ENCODE data around the gene KCNJ6.
"Not testable (repeated sequence)": the region's sequence is repeated elsewhere in the genome, so short reads cannot be mapped to it uniquely, and the experiment has no call there.

The KCNJ6 gene

GRCh38 chr21:37916310-37917051 is at the start of gene KCNJ6:
Gene KCNJ6, minus strand, starts transcription at chr21:37916457. Its CDS starts 75,775 bp downstream, at chr21:37840682.
- DNase-seq = peak in 1 of 2 donors; percentile 20

GRCh38 chr21:37965088-37965805 is 49.0 kb upstream of the KCNJ6 start:
- no peak for DNase-seq

- no peak for DNase-seq
Observed at GRCh38 chr21:37958537-37958936, 42.3 kb upstream of the KCNJ6 start.

GRCh38 chr21:37956772-37957171 is 40.5 kb upstream of the KCNJ6 start:
- DNase-seq = no peak

- peak in 1 of 2 donors; percentile 30 for DNase-seq
Observed at GRCh38 chr21:37945036-37945435, 28.8 kb upstream of the KCNJ6 start.

- DNase-seq = no peak
Observed at GRCh38 chr21:37944496-37944895, 28.2 kb upstream of the KCNJ6 start.

GRCh38 chr21:37940691-37941090 is 24.4 kb upstream of the KCNJ6 start:
- no peak for DNase-seq

GRCh38 chr21:37939838-37940237 is 23.6 kb upstream of the KCNJ6 start:
- DNase-seq = no peak

- no peak for DNase-seq
Observed at GRCh38 chr21:37939251-37939650, 23.0 kb upstream of the KCNJ6 start.

- no peak for DNase-seq
Observed at GRCh38 chr21:37937668-37938067, 21.4 kb upstream of the KCNJ6 start.

- no peak for DNase-seq
Observed at GRCh38 chr21:37936010-37936785, 19.9 kb upstream of the KCNJ6 start.

GRCh38 chr21:37932936-37933335 is 16.7 kb upstream of the KCNJ6 start:
- DNase-seq = no peak

GRCh38 chr21:37927711-37928110 is 11.5 kb upstream of the KCNJ6 start:
- DNase-seq = no peak

- no peak for DNase-seq
Observed at GRCh38 chr21:37921091-37921490, 4.8 kb upstream of the KCNJ6 start.

- DNase-seq = not testable (repeated sequence)
Observed at GRCh38 chr21:37920302-37920701, 4.0 kb upstream of the KCNJ6 start.

- no peak for DNase-seq
Observed at GRCh38 chr21:37917612-37918011, 1.4 kb upstream of the KCNJ6 start.

- DNase-seq = no peak
Observed at GRCh38 chr21:37915941-37916309, 332 bp downstream of the KCNJ6 start.

GRCh38 chr21:37915497-37915911 is 753 bp downstream of the KCNJ6 start:
- no peak for DNase-seq

- no peak for DNase-seq
Observed at GRCh38 chr21:37912616-37913015, 3.6 kb downstream of the KCNJ6 start.

GRCh38 chr21:37909936-37910335 is 6.3 kb downstream of the KCNJ6 start:
- no peak for DNase-seq

GRCh38 chr21:37908691-37909090 is 7.6 kb downstream of the KCNJ6 start:
- no peak for DNase-seq

GRCh38 chr21:37907076-37907475 is 9.2 kb downstream of the KCNJ6 start:
- DNase-seq = no peak

GRCh38 chr21:37905291-37905690 is 11.0 kb downstream of the KCNJ6 start:
- no peak for DNase-seq

GRCh38 chr21:37904856-37905255 is 11.4 kb downstream of the KCNJ6 start:
- no peak for DNase-seq

Measured in hippocampal formation (tissue), 2 donors.